HG02943 (cell line): ENCODE measurements around the gene TMEM135.
"Not testable (repeated sequence)": the region's sequence is repeated elsewhere in the genome, so short reads cannot be mapped to it uniquely, and the experiment has no call there.

Experiments
- ATAC-seq: cut with Tn5 transposase; IDR thresholded peaks from one replicate; pipeline ENCODE4 v1.9.1; 2021; ENCODE audit warnings: mild to moderate bottlenecking, low read depth, moderate library complexity; ENCODE audit not compliant: unreplicated experiment

Gene TMEM135

GRCh38 chr11:87076260-87076783, 38.6 kb downstream of the TMEM135 start:
- ATAC-seq = no peak

GRCh38 chr11:87076874-87077429, 39.2 kb downstream of the TMEM135 start:
- no peak for ATAC-seq

GRCh38 chr11:87081358-87081757, 43.6 kb downstream of the TMEM135 start:
- ATAC-seq = no peak

- ATAC-seq = no peak
These were observed 44.9 kb downstream of the TMEM135 start for GRCh38 chr11:87082590-87082989.

- no peak for ATAC-seq
These were observed 45.3 kb downstream of the TMEM135 start for GRCh38 chr11:87083029-87083428.

GRCh38 chr11:87092159-87092558, 54.4 kb downstream of the TMEM135 start:
- ATAC-seq = no peak

GRCh38 chr11:87092567-87092966, 54.8 kb downstream of the TMEM135 start:
- no peak for ATAC-seq

GRCh38 chr11:87097582-87097981, 59.8 kb downstream of the TMEM135 start:
- ATAC-seq = peak; percentile 84

- ATAC-seq = no peak
These were observed 64.3 kb downstream of the TMEM135 start for GRCh38 chr11:87101956-87102580.

GRCh38 chr11:87105826-87106225, 68.1 kb downstream of the TMEM135 start:
- ATAC-seq = not testable (repeated sequence)

GRCh38 chr11:87107379-87107778, 69.6 kb downstream of the TMEM135 start:
- ATAC-seq = not testable (repeated sequence)

GRCh38 chr11:87110443-87111131, 72.9 kb downstream of the TMEM135 start:
- ATAC-seq = no peak

- ATAC-seq = no peak
These were observed 76.4 kb downstream of the TMEM135 start for GRCh38 chr11:87114093-87114492.

GRCh38 chr11:87116185-87116584, 78.5 kb downstream of the TMEM135 start:
- ATAC-seq = no peak

- ATAC-seq = no peak
These were observed 83.2 kb downstream of the TMEM135 start for GRCh38 chr11:87120937-87121336.

- ATAC-seq = no peak
These were observed 85.1 kb downstream of the TMEM135 start for GRCh38 chr11:87122852-87123251.

- ATAC-seq = no peak
These were observed 87.5 kb downstream of the TMEM135 start for GRCh38 chr11:87125257-87125656.

GRCh38 chr11:87127101-87127500, 89.4 kb downstream of the TMEM135 start:
- no peak for ATAC-seq

GRCh38 chr11:87128372-87128771, 90.6 kb downstream of the TMEM135 start:
- ATAC-seq = no peak

GRCh38 chr11:87134524-87135106, 96.9 kb downstream of the TMEM135 start:
- no peak for ATAC-seq

GRCh38 chr11:87136236-87136635, 98.5 kb downstream of the TMEM135 start:
- no peak for ATAC-seq
